GM19238 (cell line): ENCODE data around the gene MVB12B.

Experiments
- DNase-seq: peaks from one replicate; pipeline ENCODE4 v3.0.0; 2011; ENCODE audit warnings: low spot score; ENCODE audit not compliant: insufficient read length

The MVB12B gene

DNA sequence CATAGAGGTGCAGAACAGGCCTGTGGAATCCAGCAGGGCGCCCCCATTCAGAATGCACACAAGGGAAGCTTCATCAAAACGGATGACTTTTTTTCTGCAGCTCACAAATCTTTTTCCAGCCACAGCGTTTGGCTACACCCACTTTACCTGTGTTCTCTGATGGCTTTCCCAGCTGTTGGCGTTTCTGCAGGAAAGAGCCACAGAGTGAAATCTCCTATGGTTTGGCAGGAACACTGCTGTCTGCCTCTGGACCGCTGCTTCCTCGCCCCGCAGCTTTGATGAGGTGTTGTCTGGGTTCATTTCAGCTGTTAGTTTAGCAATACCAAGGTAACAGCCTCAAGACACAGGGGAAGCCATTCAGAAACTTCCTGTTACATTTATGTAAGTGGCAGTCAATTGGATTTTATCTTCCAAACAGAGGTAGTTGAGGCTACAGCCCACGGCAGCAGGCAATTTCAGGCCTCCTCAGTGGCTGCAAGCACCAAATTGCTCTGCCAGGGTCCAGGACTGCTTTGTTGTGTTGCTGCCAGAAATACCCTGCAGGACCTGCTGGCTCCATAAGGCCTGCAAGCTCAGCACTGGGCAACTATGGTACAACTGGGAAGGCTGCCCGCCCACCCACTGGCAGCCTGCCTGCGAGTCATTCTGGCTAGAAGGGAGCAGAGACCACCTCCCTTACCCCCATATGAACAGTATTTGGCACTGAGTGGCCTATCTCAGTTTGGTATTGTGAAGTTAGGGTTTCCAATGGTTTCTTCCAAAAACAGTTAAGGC is 96.7 kb downstream of the MVB12B start:
- no peak for DNase-seq

DNA sequence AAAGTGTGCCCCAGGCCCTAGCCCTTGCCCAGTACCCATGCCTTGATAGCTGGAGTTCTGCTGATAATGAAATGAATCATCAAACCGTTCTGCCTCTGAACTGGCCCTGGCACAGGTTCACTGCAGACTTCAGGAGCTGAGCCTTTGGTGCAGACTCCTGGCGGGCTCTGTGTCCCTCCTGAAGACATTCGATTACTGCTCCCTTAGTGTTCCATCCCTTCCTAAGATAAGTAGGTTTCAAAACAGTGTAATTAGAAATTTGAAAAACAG is 97.2 kb downstream of the MVB12B start:
- no peak for DNase-seq

DNA sequence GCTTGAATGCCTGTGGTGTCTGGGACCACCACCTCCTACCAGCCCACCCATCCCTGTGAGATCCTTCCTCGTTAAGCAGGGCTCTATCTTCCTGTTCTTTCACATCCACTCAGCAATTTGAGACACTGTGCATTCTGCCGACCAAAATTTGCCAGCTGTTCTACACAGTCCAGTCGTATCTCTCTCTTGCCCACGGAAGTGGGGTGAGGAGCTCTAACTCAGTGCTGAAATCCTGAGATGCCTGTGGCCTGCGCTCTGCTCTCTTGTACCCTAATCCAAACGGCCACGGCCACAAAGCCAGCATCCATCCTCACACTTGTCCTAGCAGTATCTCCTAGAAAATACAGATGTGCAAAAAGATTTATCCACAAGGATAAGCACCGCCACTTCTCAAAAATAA is 97.9 kb downstream of the MVB12B start:
- no peak for DNase-seq

DNA sequence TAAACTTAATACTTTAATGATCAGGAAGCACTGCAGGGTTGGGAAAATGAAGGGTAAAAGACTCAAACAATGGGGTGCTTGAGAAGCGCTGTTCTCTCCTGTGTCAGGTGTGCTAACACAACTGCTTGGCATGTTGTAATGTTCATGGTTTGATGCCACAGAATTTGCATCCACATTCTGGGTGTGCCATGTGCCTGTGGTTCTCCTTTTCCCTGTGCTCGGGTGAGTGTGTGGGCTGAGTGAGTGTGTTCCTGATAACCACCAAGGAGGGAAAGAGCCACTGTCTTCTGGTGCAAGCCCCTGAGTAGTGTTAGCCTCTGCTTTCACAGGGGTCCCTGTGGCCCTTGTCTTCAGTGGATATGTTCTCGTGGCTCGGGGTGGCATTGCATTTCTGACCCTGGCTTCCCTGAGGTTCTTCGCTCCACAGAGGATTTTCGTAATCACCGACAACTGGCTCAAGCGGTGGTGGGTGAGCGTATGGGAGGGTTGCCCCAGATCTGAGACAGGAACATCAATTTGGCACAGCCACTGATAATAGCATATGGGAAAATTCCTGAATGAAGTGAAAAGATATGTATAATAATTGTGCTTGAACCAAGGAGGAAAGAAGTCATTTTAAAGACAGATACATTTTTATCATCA is 102.0 kb downstream of the MVB12B start:
- DNase-seq, result no peak

DNA sequence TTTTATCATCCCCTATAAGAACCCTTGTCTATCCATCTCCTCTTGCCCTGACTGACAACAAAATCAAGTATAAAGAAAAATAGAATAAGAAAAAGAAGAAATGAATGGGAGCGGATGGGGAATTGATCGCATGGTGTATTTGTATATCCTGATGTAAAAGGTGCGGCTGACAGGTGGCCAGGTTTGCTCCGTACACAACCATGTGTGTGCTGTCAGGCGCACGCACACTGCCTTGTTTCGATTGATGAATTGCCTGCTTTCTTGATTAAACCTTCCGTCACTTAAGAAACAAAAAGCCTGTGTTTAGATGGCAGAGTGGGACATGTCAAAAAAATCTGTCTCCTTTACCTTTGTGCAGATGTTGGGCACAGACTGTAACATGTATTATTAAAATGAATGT is 102.6 kb downstream of the MVB12B start:
- no peak for DNase-seq

DNA sequence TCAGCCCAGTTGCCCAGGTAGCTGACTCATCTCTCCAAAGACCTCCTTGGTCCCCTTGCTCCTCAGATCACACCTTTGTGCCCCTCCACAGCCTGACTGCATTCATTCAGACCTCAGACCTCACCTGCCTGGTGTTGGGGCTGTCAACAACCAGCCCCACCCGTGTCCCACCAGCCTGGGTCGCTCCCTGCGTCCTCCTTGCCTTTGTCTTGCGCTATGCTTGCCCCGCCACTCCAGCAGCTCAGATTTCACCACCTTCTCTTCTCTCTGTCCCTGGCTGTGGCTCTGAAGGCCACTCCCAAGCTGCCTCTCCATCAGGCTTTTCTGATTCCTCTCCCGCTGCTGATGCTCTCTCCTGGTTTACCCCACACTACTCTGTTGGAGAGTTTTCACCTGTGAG is 103.5 kb downstream of the MVB12B start:
- no peak for DNase-seq

DNA sequence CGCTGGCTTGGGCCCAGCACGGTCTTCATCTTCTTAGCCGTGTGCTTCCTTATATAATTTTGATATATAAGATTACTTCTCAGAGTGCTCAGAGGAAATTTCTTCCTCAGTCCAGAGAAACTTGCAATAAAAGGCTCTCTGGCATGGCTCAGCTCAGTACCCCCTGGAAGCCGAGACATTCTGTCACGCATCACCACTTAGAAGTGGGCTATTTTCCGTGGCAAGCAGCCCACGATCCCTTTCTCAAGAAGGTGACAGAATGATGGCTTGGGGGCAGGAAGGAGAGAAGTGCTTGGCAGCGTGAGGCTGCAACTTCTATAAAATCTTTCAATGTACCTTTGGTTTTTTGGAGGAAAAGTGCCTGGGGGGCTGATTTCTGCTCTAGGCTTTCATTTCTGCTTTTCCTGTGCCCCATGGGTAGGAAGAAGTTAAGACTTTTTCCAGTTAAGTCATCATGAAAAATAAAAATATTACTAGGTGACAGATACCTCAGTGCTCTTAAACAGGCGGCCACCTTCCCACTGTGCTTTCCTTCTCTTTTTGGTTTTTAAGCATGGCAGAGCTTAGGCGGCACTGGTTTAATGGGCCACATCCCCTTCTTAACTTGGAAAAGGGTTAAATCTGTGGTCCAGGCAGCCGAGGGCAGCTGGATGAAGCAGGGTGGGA is 104.6 kb downstream of the MVB12B start:
- DNase-seq, result no peak

DNA sequence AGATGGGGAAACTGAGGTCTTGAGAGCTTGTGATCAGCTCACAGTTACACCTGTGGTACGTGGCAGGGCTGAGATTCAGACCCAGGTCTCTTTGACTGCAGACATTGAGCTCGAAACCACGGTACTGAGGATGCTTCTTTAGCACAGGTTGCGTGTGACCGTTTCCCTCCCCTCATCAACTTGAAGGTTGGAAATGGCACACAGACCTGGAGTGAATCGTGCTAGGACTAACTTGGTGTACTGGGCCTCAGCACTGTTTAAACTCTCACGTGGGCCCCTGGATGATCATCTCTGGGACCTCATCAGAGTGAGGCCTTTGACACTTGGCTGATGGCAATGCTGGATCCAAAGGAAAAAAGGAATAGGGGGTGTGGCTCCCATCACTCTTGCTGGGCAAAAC is 106.0 kb downstream of the MVB12B start:
- DNase-seq, result no peak

DNA sequence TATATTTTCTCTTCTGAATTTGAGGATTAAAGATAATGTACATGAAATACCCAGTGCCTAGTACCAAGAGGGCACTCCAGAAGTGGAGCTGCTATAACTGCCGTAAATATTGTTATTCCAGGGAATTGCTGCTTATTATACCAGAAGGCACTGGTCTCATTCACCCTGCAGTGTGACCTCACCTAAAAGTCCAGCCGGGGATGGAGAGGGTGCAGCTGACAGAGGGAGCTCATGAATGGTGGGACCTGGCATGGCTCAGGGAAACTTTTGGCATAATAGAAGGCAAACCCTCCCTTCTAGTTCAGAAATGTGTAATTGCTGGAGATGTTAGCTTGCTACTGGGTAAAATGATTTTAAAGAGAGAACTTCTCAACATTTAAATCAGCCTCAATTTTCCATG is 108.5 kb downstream of the MVB12B start:
- DNase-seq, result no peak

DNA sequence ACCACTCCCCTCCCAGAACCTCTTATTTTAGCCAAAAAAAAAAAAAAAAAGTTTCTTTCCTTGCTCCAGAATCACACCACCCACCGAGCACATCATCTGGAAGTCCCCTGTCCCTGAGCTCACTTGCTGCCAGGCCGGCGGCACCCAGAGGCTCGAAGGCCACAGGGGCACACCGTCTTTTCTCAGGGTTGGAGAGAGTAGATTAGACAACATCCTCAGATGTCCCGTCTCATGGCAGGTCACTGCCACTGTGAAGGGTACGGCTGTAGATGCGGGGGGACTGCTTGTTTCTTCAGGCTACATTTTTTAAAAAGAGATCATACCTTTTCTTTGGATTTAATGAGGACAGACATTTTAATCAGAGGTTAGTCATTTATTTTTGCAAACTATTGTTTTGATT is 109.0 kb downstream of the MVB12B start:
- DNase-seq, result no peak

DNA sequence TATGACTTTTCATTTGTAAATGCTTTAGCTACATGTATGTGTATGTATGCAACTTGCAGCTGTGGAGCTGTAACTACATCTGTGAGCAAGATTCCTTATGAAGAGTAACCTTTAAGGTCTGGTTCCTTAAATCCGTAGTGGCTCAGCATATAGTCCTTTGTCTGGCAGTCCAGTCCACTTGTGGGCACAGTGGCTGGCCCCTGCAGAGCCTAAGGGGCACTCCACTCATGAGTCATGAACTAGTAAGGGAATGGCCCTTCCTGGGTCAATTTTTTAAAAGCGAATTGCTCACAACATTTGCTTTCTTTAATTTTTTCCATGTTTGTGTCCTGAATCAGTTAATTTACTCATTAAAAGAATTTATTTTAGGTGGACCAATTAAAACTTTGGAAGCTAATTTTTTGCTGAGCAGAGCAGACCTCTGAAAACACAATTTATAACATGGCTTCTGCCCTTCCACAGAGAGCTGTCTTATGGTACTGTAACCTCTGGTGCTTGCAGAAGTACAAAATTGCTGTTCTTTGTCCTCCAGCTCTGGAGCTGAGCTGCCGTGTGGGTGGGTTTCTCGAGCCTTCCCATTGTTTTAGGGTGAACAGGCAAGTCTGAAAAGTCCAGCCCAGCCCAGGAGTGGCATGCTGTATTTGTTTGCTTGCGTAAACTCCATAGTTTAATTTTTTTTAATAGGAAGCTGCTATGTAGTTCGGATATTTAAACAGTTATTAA is 110.1 kb downstream of the MVB12B start:
- DNase-seq, result no peak

DNA sequence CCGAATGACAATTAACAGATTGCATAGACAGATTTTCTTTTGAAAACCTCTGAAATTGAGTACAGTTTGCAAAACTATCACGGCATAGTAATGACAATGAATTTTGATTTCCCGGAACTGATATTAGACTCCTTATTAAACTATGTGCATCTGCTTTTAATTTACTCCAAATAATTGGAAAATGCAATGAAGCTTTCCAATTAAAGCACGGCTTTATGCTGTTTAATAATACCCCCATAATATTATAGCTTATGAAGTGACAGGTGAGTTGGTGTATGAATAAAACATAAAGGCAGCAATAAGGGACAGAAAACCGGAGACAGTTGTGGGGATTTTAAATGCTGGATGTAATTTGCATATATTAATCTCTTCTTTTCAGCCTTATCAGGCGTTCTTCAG is 110.6 kb downstream of the MVB12B start:
- no peak for DNase-seq

DNA sequence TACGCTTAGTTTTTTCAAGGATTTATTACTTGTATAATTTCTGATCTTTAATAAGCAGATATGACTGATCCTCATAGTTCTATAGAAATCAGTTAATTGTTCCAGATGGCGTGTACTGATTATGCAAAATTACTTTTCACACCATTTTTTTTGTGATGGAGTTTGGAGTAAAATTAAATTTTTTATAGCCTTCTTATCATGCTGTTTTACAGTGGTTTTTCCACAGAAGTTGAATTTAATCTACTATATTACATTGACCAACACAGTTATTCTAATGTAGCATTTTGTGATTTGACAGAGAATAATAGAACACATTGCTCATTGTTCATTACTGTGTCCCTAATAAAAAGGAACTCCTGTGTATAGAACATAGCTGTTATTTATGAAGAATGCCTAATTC is 111.1 kb downstream of the MVB12B start:
- DNase-seq, result no peak

DNA sequence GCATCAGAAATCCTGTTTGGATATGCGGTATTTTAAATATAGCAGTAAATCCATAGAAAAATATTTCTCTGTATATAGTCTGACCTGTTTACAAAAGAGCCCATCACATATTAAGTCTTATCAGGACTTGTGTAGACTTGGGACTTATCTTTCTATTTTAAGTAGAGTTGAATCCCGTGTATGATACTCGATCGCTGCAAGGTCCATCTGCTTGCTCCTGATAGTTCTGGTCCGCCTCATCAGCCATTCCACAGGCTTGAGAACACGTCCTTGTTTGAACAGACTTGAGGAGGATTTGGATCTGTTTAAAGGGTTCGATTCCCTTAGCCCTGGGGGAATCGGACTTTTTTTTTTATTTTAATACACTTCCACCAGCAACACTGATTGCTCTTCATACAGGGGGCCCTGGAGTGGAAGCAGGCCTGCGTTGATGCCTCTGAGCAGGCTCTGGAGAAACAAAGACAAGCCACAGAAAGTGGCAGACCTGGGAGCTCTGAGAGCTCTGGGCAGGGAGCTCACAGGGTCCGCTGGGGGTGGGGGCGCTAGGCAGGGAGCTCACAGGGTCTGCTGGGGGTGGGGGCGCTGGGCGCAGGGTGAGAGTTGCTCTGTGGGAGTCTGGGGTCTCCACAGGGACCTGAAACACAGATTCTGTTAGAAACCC is 112.2 kb downstream of the MVB12B start:
- DNase-seq, result no peak

DNA sequence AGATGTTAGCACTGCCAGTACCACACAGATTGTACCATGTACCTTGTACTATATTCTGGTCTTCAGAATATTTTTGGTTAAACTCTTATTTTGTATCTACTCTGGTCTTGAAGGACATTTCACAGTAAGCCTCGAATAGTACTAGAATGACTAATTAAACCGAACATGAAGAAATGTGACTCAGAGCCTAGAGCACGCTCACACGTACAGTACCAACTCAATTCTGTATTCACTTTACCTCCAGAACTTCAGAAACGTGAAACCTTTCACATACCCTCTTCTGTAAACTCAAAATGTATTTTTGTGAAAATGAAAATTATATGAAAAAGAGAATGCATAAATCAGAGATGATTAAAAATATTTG is 112.8 kb downstream of the MVB12B start:
- DNase-seq, result no peak

DNA sequence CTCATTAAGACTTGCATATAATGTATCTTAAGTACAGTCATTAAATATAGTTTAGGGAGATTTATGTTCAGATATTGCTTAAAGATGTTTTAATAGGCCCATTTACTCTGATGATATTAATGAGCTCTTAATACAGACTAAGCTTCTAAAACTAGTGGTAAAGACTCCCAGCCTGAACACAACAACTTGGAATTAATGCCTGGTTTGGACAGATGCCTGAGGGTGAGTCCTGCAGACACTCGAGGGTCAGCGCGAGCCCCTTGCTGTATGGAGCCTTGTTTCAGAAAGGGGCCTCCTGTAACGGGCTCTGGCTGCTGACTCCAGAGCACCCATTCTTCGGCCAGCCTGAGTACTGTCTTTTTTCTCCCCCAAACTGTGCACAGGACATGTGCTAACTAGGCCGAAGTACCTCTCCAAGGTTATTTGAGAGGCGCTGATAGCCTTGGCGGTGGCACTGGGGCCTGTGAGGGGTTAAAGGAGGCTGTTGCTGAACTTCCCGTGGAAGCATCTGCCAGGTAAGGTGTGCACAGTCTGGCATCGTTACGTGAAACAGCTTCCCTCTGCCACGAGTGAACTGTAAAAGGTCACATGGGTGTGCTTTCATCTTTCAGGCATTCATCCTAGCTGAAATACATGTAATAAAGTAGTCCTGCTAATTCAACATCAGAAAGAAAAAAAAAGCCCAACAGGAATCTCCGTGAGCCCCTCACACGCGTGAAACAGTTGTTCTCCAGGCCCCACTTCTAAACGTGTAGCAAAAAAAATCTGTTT is 113.4 kb downstream of the MVB12B start:
- DNase-seq, result no peak

DNA sequence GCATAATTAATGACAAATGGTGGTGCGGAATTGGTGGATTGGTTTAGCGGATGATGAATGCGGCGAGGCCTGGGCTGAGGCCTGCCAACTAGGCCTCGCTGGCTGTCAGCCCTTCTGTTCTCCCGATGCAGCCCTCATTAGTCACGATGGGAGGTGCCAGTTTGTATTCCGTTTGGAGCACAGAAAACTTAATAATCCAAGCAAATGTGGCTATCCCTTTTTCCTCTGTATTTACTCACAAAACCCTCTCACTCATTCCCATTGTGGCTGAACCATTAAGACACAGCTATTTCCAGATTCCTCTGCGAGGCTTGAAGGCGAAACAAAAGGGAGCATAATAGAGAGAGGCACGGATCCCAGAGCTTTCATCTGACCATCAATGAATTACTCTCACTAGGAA is 114.3 kb downstream of the MVB12B start:
- no peak for DNase-seq

DNA sequence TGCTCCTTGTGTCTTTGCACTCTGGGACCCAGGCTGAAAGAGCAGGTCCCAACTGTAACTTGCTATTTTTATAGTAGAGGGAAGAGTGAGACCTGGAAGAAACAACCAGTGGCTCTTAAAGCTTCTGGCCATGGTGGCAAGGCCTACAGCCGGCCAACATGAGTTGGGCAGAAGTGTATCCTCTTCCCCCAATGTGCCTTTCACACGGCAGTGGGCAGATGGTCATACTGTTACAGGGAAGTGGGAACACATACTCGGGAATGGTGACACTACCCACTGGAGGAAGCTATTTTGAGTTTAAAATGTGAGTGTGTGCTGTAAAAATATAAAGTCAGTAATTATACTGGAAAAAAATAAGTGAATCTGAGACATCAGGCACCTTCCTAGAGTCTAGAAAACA is 116.0 kb downstream of the MVB12B start:
- no peak for DNase-seq

DNA sequence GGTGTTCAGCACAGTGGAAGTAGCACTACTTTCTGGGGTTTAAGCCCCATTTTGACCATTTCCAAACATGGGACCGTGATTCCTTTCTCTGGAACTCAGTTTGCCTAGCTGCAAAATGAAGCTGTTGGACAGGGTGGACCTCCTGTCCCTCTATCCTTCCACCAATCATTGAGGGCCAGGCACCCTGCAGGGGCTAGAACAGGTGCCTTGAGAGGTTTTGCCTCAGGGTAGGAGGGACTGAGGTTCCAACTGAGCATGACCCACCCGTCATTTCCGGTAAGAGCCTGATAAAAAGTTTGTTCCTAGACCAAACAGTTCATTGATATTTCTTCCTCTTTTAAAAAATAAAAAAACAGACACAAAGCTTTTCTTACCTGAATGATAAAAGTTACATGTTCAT is 116.5 kb downstream of the MVB12B start:
- no peak for DNase-seq

DNA sequence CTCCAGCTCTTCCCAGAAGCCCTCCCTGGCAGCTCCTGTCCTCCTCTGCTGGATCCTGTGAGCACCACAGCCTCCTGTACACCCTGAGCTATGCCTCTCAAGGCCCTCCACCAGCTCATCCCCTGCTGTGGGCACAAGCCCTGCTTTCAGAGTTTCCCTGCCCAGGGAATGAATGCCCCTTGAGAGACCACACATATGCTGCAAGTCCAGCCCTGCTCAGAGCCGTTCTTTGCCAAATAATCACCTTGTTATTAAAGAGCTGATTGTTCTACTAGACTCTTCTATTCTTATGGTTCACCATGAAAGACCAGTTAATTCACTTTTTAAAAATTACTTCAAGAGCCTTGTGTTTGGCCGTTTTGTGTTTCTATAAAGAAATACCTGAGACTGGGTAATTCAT is 121.5 kb downstream of the MVB12B start:
- no peak for DNase-seq
